Measurements from ENCODE around the gene GLE1. TPM values are rescaled to one million over a fixed set of nuclear protein-coding genes. Genes with fewer than 3 reads are reported as not detected.

GLE1 gene
- total RNA-seq, 1 donor from 2014 or later = 28.3 TPM

DNA sequence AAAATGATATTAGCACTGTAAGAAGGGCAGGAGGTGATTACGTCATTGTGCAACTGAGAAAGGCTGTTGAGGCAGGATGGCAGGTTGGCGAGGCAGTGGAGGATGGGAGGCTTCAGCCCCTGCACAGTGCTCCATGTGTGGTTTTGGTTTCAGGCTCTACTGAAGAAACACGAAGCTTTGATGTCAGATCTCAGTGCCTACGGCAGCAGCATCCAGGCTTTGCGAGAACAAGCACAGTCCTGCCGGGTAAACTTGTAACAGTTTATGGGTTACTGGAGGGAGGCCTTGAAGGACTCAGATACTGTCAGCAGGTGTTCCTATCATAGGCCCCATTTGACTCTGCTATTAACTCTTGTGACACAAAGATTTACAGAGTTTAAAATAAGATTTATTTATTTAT, 82.9 kb downstream of the GLE1 start:
- no peak for DNase-seq (ENCODE audit: low read depth)

DNA sequence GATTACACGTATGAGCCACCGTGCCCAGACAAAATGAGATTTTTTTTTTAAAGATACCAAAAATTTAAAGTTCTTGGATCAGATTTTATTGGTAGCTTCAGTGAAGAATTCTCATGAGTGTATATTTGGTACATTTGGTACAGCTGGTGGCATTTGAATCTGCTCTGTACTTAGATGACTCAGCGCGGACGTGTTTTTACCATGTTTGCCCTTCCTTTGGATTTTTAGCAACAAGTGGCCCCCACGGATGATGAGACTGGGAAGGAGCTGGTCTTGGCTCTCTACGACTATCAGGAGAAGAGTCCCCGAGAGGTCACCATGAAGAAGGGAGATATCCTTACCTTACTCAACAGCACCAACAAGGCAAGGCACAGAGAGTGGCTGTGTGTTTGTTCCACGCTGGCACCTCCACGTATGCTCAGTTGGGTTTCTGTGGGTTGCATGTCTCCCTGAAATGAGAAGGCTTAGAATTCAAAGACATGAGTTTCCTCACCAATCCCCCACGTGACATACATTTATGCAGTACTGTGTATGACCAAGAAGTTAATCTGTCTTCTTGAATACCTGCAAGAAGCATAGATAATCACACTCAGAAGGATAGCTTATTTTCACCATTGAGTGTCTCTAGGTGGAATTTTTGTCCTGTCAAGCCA, 84.2 kb downstream of the GLE1 start:
- no peak for DNase-seq (ENCODE audit: low read depth)

Other genes starting within 250 kb of the GLE1 start
- gene GOLGA2, start 228.7 kb upstream of the GLE1 start, total RNA-seq = 121 and 160 TPM in 2 replicates
- gene SWI5, start 228.4 kb upstream of the GLE1 start, total RNA-seq = 41.3 and 42.2 TPM in 2 replicates
- 13.2 and 17.3 TPM in 2 replicates for gene TRUB2, start 182.3 kb upstream of the GLE1 start, total RNA-seq
- gene COQ4, start 181.9 kb upstream of the GLE1 start, total RNA-seq = 27.2 and 40.4 TPM in 2 replicates
- 29.7 and 32.4 TPM in 2 replicates for gene SLC27A4, start 164.2 kb upstream of the GLE1 start, total RNA-seq
- 43.5 and 51.2 TPM in 2 replicates for gene URM1, start 133.3 kb upstream of the GLE1 start, total RNA-seq
- gene CERCAM, start 83.9 kb upstream of the GLE1 start, total RNA-seq = 43.6 and 52.0 TPM in 2 replicates
- gene ODF2, start 48.7 kb upstream of the GLE1 start, total RNA-seq = 16.0 and 18.6 TPM in 2 replicates
- 519 and 564 TPM in 2 replicates for gene SPTAN1, start 47.9 kb downstream of the GLE1 start, total RNA-seq
- 98.8 and 116 TPM in 2 replicates for gene DYNC2I2, start 152.1 kb downstream of the GLE1 start, total RNA-seq
- gene SET, start 184.5 kb downstream of the GLE1 start, total RNA-seq = 382 and 394 TPM in 2 replicates
- 2.0 TPM in 2 replicates for gene PKN3, start 197.8 kb downstream of the GLE1 start, total RNA-seq
- 18.9 and 28.7 TPM in 2 replicates for gene ZDHHC12, start 219.4 kb downstream of the GLE1 start, total RNA-seq